ENCODE data around the gene STT3A. TPM values are rescaled to one million over a fixed set of nuclear protein-coding genes. Genes with fewer than 3 reads are reported as not detected.

Gene STT3A
- total RNA-seq, 1 experiment from 2014 or later = 113 TPM

DNA sequence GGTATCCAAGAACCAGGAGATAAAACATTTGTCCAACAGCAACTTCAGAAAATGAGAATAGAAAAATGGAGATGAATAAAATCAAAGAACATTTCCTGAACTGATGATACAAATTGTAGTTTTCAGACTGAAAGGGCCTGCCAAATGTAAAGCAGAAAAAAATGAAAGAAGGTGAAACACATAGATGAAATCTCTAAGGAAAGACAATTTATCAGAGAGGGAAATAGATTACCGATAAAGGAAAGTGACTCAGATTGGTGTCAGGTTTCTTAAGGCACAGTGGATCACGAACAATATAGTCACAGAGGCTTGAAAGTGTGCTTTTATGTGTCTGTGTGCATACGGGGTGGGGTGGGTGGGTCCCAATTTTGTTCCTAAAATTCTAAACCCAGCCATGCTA is 4.1 kb upstream of the STT3A start:
- ChIA-PET POLR2A (ENCODE audit: unreplicated experiment) (no interaction called here), CTCF (no interaction called here)
- Histone ChIP-seq H3K9me3 (ENCODE audit: insufficient read depth, low read depth) (no peaks in the 10 kb centered on the region), H2AFZ (no peak overlapping the region), H3F3A (ENCODE audit: insufficient read depth, low read depth) (peaks cover 7% of the 10 kb centered on the region; the same call in 1 of the 2 replicates), H3K4me3 (no peak overlapping the region), H3K36me3 (ENCODE audit: low read depth) (peaks cover 3% of the 10 kb centered on the region; the same call in 1 of the 2 replicates), H4K20me1 (ENCODE audit: insufficient read depth) (no peaks in the 10 kb centered on the region), H3K4me2 (peak overlapping the region; percentile 57), H3K9me2 (ENCODE audit: insufficient read depth) (no peaks in the 10 kb centered on the region), H3K27ac (0 out of 2 replicates have a peak overlapping the region, but pooled peaks have one; percentile 40), H3K79me2 (ENCODE audit: low read depth) (peaks cover 16% of the 10 kb centered on the region), H3K27me3 (ENCODE audit: insufficient read depth, low read depth) (no peaks in the 10 kb centered on the region), H3K4me1 (replicated peaks; ENCODE audit: insufficient read depth) (peaks cover 18% of the 10 kb centered on the region; the same call in 1 of the 2 replicates)
- intact Hi-C loops (cut with micrococcal nuclease; ENCODE audit: unreplicated experiment) = no loop called here
- no peak for TF ChIP-seq EZH2 (IDR thresholded peaks at IDR 0.05; ENCODE audit: low read depth)
- TF ChIP-seq, protein P1, sequence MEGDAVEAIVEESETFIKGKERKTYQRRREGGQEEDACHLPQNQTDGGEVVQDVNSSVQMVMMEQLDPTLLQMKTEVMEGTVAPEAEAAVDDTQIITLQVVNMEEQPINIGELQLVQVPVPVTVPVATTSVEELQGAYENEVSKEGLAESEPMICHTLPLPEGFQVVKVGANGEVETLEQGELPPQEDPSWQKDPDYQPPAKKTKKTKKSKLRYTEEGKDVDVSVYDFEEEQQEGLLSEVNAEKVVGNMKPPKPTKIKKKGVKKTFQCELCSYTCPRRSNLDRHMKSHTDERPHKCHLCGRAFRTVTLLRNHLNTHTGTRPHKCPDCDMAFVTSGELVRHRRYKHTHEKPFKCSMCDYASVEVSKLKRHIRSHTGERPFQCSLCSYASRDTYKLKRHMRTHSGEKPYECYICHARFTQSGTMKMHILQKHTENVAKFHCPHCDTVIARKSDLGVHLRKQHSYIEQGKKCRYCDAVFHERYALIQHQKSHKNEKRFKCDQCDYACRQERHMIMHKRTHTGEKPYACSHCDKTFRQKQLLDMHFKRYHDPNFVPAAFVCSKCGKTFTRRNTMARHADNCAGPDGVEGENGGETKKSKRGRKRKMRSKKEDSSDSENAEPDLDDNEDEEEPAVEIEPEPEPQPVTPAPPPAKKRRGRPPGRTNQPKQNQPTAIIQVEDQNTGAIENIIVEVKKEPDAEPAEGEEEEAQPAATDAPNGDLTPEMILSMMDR (conservative IDR thresholded peaks at IDR 0.05) = no peak
- DNase-seq = peak in 1 of 2 experiments; percentile 62
- no TSS peak for BruUV-seq (replicated peaks)

DNA sequence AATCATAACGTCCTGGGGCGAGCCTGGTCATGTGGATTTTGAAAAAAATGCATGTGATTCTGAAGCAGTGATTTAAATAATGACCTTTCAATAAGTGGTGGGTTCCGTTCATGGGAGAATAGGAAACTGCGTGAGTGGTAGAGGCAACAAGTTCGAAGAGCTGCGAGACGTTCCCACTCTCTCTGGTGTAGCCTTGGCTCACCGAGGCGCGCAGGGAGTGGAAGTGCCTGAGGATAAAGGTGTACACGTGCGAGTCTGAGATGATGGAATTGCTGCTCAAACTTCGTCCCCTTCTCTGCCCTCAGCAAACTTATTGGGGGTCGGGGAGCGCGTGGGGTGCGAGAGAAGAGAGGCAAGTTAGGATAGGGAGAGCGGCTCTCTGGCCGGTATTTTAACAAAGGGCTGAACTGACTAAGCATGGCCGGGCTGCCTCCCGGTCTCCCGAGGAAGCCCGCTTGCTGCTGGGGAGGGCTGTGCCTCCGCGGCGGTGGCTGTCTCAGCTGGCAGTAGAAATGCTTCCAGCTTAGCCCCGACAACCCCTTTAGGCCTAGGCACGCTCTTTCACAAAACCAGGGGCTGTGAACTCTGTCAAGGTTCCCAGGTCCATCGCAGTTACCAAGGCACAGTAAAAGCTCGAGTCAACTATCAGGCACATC is 875 bp upstream of the STT3A start:
- intact Hi-C loops (cut with micrococcal nuclease; ENCODE audit: unreplicated experiment) = loop anchor here (1.0 to 5.0 kb wide), 4 partner anchors 22 to 844 kb away; partner anchors contain the start of genes CHEK1, EI24 and HYLS1
- H4K20me1 ChIP-seq (ENCODE audit: insufficient read depth) = peaks cover 5% of the 10 kb centered on the region; the same call in 1 of the 2 replicates
- peaks cover 14% of the 10 kb centered on the region; the same call in 1 of the 2 replicates for H3F3A ChIP-seq (ENCODE audit: insufficient read depth, low read depth)
- H3K9me2 ChIP-seq (ENCODE audit: insufficient read depth) = no peaks in the 10 kb centered on the region
- no peaks in the 10 kb centered on the region for H3K9me3 ChIP-seq (ENCODE audit: insufficient read depth, low read depth)
- POLR2A ChIA-PET (ENCODE audit: unreplicated experiment) = interaction anchor here (0.7 to 1.3 kb wide), 6 partner anchors 11 to 638 kb away, joined by 3 to 14 read pairs (median 6); partner anchors contain the start of genes EI24 and HYLS1
- TF ChIP-seq, protein P1 (conservative IDR thresholded peaks at IDR 0.05) = no peak
- TF ChIP-seq EZH2 (IDR thresholded peaks at IDR 0.05; ENCODE audit: low read depth) = no peak
- peak overlapping the region; percentile 89 for H3K27ac ChIP-seq
- H2AFZ ChIP-seq = peak overlapping the region; percentile 89
- H3K79me2 ChIP-seq (ENCODE audit: low read depth) = peaks cover 48% of the 10 kb centered on the region
- peaks cover 30% of the 10 kb centered on the region for H3K4me1 ChIP-seq (replicated peaks; ENCODE audit: insufficient read depth)
- H3K4me3 ChIP-seq = peak overlapping the region; percentile 80
- no peaks in the 10 kb centered on the region for H3K27me3 ChIP-seq (ENCODE audit: insufficient read depth, low read depth)
- TSS peak; percentile 98 for BruUV-seq (replicated peaks)
- H3K36me3 ChIP-seq (ENCODE audit: low read depth) = no peaks in the 10 kb centered on the region; the same call in 1 of the 2 replicates
- DNase-seq = no peak
- peak overlapping the region; percentile 88 for H3K4me2 ChIP-seq
- CTCF ChIA-PET = no interaction called here

DNA sequence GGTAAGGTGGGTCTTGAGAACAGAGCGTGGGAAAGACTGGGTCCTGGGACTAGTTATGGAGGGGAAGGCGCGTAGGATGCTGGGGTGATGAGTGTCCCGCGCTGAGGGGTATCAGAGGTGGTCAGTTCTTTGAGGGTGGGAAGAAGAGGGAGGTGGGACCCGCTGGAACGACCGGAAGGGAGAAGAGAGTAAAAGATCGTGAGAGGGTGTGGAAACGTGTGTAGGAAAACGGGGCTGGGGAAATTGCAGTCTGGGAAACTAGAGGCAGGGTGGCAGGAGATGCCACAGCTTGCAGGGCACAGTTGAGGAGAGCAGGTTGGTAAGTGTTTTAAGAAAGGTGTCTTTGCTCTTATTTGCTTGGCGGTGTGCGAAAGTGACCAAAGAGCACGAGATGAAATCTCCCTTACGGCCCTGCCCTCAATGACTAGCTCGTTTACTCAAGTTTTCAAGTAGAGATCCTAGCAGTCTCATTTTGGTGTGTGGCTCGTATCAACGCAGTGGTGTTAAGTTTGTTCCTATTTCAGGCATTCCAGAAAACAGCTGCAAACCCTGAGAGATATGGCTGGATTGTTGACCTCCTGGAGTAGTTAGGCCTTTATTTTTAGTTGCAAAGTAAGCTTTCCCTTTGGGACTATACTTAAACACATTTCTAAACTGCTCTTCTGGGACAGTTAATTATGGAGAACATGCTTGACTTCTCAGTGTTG is 615 bp downstream of the STT3A start:
- peaks cover 11% of the 10 kb centered on the region; the same call in 1 of the 2 replicates for H3F3A ChIP-seq (ENCODE audit: insufficient read depth, low read depth)
- H3K4me3 ChIP-seq = peak overlapping the region; percentile 61
- H3K4me1 ChIP-seq (replicated peaks; ENCODE audit: insufficient read depth) = peaks cover 28% of the 10 kb centered on the region
- peak overlapping the region; percentile 80 for H2AFZ ChIP-seq
- peak overlapping the region; percentile 96 for H3K4me2 ChIP-seq
- no peak for TF ChIP-seq EZH2 (IDR thresholded peaks at IDR 0.05; ENCODE audit: low read depth)
- TF ChIP-seq, protein P1 (conservative IDR thresholded peaks at IDR 0.05) = no peak
- BruUV-seq (replicated peaks) = TSS peak; percentile 61
- intact Hi-C loops (cut with micrococcal nuclease; ENCODE audit: unreplicated experiment) = loop anchor here (2.0 to 5.0 kb wide), 2 partner anchors 294 to 846 kb away; partner anchors contain the start of gene HYLS1
- H3K9me2 ChIP-seq (ENCODE audit: insufficient read depth) = no peaks in the 10 kb centered on the region
- no peaks in the 10 kb centered on the region for H3K9me3 ChIP-seq (ENCODE audit: insufficient read depth, low read depth)
- peaks cover 53% of the 10 kb centered on the region for H3K79me2 ChIP-seq (ENCODE audit: low read depth)
- peaks cover 10% of the 10 kb centered on the region; the same call in 1 of the 2 replicates for H3K36me3 ChIP-seq (ENCODE audit: low read depth)
- H4K20me1 ChIP-seq (ENCODE audit: insufficient read depth) = peaks cover 5% of the 10 kb centered on the region; the same call in 1 of the 2 replicates
- H3K27ac ChIP-seq = peak overlapping the region; percentile 55
- POLR2A ChIA-PET (ENCODE audit: unreplicated experiment) = interaction anchor here (0.5 to 1.3 kb wide), 6 partner anchors 9 to 823 kb away, joined by 4 to 14 read pairs (median 6); partner anchors contain the start of genes EI24 and HYLS1
- peak; percentile 34 to 54 for DNase-seq
- no peaks in the 10 kb centered on the region for H3K27me3 ChIP-seq (ENCODE audit: insufficient read depth, low read depth)
- CTCF ChIA-PET = no interaction called here
